ENCODE data around the gene TRIM8. TPM values are rescaled to one million over a fixed set of nuclear protein-coding genes. Genes with fewer than 3 reads are reported as not detected.
A peak's percentile ranks its signal among the peaks of the same experiment; 100 is the strongest.

TRIM8 gene
- total and polyA plus RNA-seq, 9 of the 15 experiments (the other 6 are each of a cell fraction or from before 2014, with no cell fraction given) = 1.7 to 26.0 (median 9.1) TPM

DNA sequence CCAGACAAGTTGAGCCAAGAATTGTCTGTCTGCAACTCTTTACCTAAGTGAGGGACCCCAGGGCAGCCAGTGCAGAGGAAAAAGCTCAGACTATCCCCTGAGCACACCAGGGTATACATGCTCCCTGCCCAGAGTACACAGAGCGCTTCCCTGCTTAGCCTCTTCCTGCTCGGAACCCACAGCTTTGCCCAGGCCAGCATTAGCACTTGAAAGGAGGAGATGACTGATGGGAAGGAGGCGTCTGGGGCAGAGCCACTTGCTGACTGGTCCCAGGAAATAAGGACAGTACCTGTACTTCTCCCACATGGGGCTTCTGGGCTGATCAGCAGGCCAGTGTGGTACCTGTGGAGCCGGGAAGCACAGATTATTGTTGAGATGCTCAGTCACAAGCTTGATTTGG is 48.4 kb upstream of the TRIM8 start:
- H4K20me1 ChIP-seq (replicated peaks; ENCODE audit: control insufficient read depth, insufficient read depth, low read length) = no peaks in the 10 kb centered on the region
- no peak overlapping the region for H3K4me2 ChIP-seq (ENCODE audit: insufficient read depth, low read length)

More for the DNA sequence above, 48.4 kb upstream of the TRIM8 start:
- Histone ChIP-seq H3K79me2 (ENCODE audit: control insufficient read depth, insufficient read depth, low read length) (no peaks in the 10 kb centered on the region), H3K27ac (ENCODE audit: extremely low read depth, low read depth, low read length) (no peak overlapping the region), H3K9me3 (replicated peaks; ENCODE audit: control insufficient read depth, insufficient read depth, low read depth, low read length) (no peaks in the 10 kb centered on the region), H2AFZ (ENCODE audit: low read depth, low read length) (no peak overlapping the region), H3K4me1 (replicated peaks in 1 of 2; ENCODE audit: control insufficient read depth in 2 of 2, insufficient read depth in 2 of 2, low read length in 2 of 2) (peaks cover 30 to 33% of the 10 kb centered on the region in 2 experiments), H3K36me3 (ENCODE audit: control insufficient read depth, insufficient read depth, low read length) (peaks cover 8% of the 10 kb centered on the region; the same call in 2 of the 3 replicates), H3K9me1 (ENCODE audit: control insufficient read depth, insufficient read depth, low read length) (no peaks in the 10 kb centered on the region), H3K9ac (ENCODE audit: insufficient read depth in 1 of 2, low read depth in 2 of 2, low read length in 2 of 2) (peak overlapping the region in 1 of 2 experiments; percentile 58; a peak in 1 of 4 replicates), H3K27me3 (ENCODE audit: control insufficient read depth in 2 of 2, insufficient read depth in 2 of 2, low read length in 2 of 2) (no peaks in the 10 kb centered on the region), H3K4me3 (no peak overlapping the region)
- DNase-seq (ENCODE audit: extremely low read depth in 1 of 4, low spot score in 3 of 4) (no peak), FAIRE-seq (no peak), ATAC-seq (no peak)
- in situ Hi-C loops (cut with MboI) (loop anchor here (25.0 kb wide), 2 partner anchors 209 to 359 kb away; partner anchors contain the start of genes ELOVL3, GBF1, NFKB2 and PITX3), intact Hi-C loops (cut with micrococcal nuclease) (loop anchor here (5.0 kb wide), 1 partner anchor 94 kb away; the partner anchor contains the start of genes ACTR1A and SUFU)
- ChIA-PET CTCF (ENCODE audit: low intra/inter-chr PET ratio) (no interaction called here), POLR2A (interaction anchor here (0.6 to 1.0 kb wide), 3 partner anchors 12 to 351 kb away, joined by 3 read pairs; partner anchors contain the start of gene GBF1)
- no TSS peak for BruUV-seq (replicated peaks)
- TF ChIP-seq NFIX (CRISPR knock-in tag; IDR thresholded peaks at IDR 0.05; ENCODE audit: low read depth) (no peak), RFX5 (IDR thresholded peaks at IDR 0.05; ENCODE audit: low read depth, low read length) (no peak), ELF1 (tag; IDR thresholded peaks at IDR 0.05) (no peak), DNMT1 (IDR thresholded peaks at IDR 0.05) (no peak), MAFF (IDR thresholded peaks at IDR 0.05; ENCODE audit: low read length) (no peak), NCOA2 (IDR thresholded peaks at IDR 0.05; ENCODE audit: partially characterized antibody in 2 of 2) (no peak), ZNF282 (CRISPR knock-in tag; IDR thresholded peaks at IDR 0.05) (no peak), BRF1 (IDR thresholded peaks at IDR 0.05; ENCODE audit: borderline replicate concordance, extremely low read depth, insufficient read length) (no peak), SMAD4 (CRISPR knock-in tag; conservative IDR thresholded peaks at IDR 0.05) (no peak), MCM2 (IDR thresholded peaks at IDR 0.05; ENCODE audit: low read depth) (no peak), LCOR (CRISPR knock-in tag; IDR thresholded peaks at IDR 0.05) (no peak), TRIM24 (IDR thresholded peaks at IDR 0.05) (no peak), RBFOX2 (IDR thresholded peaks at IDR 0.05; ENCODE audit: low read depth, low read length) (no peak), ZFX (CRISPR knock-in tag; IDR thresholded peaks at IDR 0.05) (no peak), CEBPB (tag; IDR thresholded peaks at IDR 0.05) (no peak), POLR2B (IDR thresholded peaks at IDR 0.05; ENCODE audit: low read depth, partially characterized antibody) (no peak)
- TF ChIP-seq, protein P1, sequence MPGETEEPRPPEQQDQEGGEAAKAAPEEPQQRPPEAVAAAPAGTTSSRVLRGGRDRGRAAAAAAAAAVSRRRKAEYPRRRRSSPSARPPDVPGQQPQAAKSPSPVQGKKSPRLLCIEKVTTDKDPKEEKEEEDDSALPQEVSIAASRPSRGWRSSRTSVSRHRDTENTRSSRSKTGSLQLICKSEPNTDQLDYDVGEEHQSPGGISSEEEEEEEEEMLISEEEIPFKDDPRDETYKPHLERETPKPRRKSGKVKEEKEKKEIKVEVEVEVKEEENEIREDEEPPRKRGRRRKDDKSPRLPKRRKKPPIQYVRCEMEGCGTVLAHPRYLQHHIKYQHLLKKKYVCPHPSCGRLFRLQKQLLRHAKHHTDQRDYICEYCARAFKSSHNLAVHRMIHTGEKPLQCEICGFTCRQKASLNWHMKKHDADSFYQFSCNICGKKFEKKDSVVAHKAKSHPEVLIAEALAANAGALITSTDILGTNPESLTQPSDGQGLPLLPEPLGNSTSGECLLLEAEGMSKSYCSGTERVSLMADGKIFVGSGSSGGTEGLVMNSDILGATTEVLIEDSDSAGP (CRISPR knock-in tag; IDR thresholded peaks at IDR 0.05) = no peak
- 94% methylated on average over 3 of the region's 4 CpGs for WGBS (ENCODE audit: insufficient coverage, low coverage, missing lambda C conversion rate)
